Liver (tissue), 9 donors: Measurements from ENCODE around the gene KLF13. TPM values are rescaled to one million over a fixed set of nuclear protein-coding genes. Genes with fewer than 3 reads are reported as not detected.
A peak's percentile ranks its signal among the peaks of the same experiment; 100 is the strongest.

Experiments used
- DNase-seq: peaks from one replicate; pipeline ENCODE4 v3.0.0-alpha.2; 2017; ENCODE audit warnings: low spot score
- H3K27ac ChIP-seq, 2 donors: one replicate each; pipeline ENCODE4 v1.7.0; 2013; ENCODE audit warnings: inconsistent platforms in 2 of 2, low read length in 2 of 2, control low read depth in 1 of 2, low read depth in 1 of 2, mild to moderate bottlenecking in 1 of 2
- H3K27me3 ChIP-seq, 4 donors: one replicate each; pipeline versions ENCODE4 v1.6.1 to v1.7.0; 2013; ENCODE audit warnings: low read length in 3 of 4, inconsistent platforms in 1 of 4, mild to moderate bottlenecking in 1 of 4, moderate library complexity in 1 of 4; ENCODE audit not compliant: control insufficient read depth in 4 of 4, insufficient read depth in 4 of 4
- H3K36me3 ChIP-seq, 4 donors: one replicate each; pipeline versions ENCODE4 v1.6.1 to v1.7.0; 2013; ENCODE audit warnings: low read length in 3 of 4, mild to moderate bottlenecking in 3 of 4, low read depth in 1 of 4, moderate library complexity in 1 of 4; ENCODE audit not compliant: control insufficient read depth in 4 of 4, insufficient read depth in 3 of 4
- H3K4me1 ChIP-seq, 4 donors: one replicate each; pipeline versions ENCODE4 v1.6.1 to v1.7.0; 2013; ENCODE audit warnings: low read length in 3 of 4, mild to moderate bottlenecking in 3 of 4, moderate library complexity in 1 of 4; ENCODE audit not compliant: control insufficient read depth in 4 of 4, insufficient read depth in 4 of 4
- H3K4me3 ChIP-seq, 3 donors: one replicate each; pipeline versions ENCODE4 v1.6.1 to v1.7.0; 2013; ENCODE audit warnings: low read length in 3 of 3, control low read depth in 1 of 3, low read depth in 1 of 3, mild to moderate bottlenecking in 1 of 3
- H3K9ac ChIP-seq, 2 donors: one replicate each; pipeline ENCODE4 v1.7.0; 2013; ENCODE audit warnings: low read length in 2 of 2, mild to moderate bottlenecking in 2 of 2, moderate library complexity in 2 of 2, control low read depth in 1 of 2, low read depth in 1 of 2
- H3K9me3 ChIP-seq, 4 donors: one replicate each; pipeline versions ENCODE4 v1.6.1 to v1.7.0; 2013; ENCODE audit warnings: low read length in 3 of 4; ENCODE audit not compliant: control insufficient read depth in 4 of 4
- ATF3 ChIP-seq: IDR thresholded peaks from 2 replicates; pipeline ENCODE4 v1.6.1; 2016; ENCODE audit warnings: antibody characterized with exemption
- FOXA1 ChIP-seq: IDR thresholded peaks from 2 replicates; pipeline ENCODE4 v1.6.1; 2016; ENCODE audit warnings: antibody characterized with exemption
- FOXA2 ChIP-seq: IDR thresholded peaks from 2 replicates; pipeline ENCODE4 v1.6.1; 2016; ENCODE audit warnings: antibody characterized with exemption
- GABPA ChIP-seq, 2 donors: IDR thresholded peaks in 1 of 2; conservative IDR thresholded peaks in 1 of 2; 2 replicates each; pipeline ENCODE4 v1.6.1; 2016; ENCODE audit warnings: antibody characterized with exemption in 2 of 2, mild to moderate bottlenecking in 1 of 2, moderate library complexity in 1 of 2
- HNF4A ChIP-seq, 2 donors: conservative IDR thresholded peaks; 2 replicates each; pipeline ENCODE4 v1.6.1; 2016; ENCODE audit warnings: antibody characterized with exemption in 2 of 2, mild to moderate bottlenecking in 2 of 2
- HNF4G ChIP-seq: IDR thresholded peaks from 2 replicates; pipeline ENCODE4 v1.6.1; 2016; ENCODE audit warnings: antibody characterized with exemption
- JUND ChIP-seq, 2 donors: IDR thresholded peaks; 2 replicates each; pipeline ENCODE4 v1.6.1; 2016; ENCODE audit warnings: antibody characterized with exemption in 2 of 2
- NR2F2 ChIP-seq: IDR thresholded peaks from 2 replicates; pipeline ENCODE4 v1.6.1; 2016; ENCODE audit warnings: antibody characterized with exemption
- RAD21 ChIP-seq, 2 donors: IDR thresholded peaks; 2 replicates each; pipeline ENCODE4 v1.6.1; 2016; ENCODE audit warnings: antibody characterized with exemption in 2 of 2, mild to moderate bottlenecking in 2 of 2
- REST ChIP-seq: IDR thresholded peaks from 2 replicates; pipeline ENCODE4 v1.6.1; 2016; ENCODE audit warnings: antibody characterized with exemption, mild to moderate bottlenecking
- SP1 ChIP-seq: IDR thresholded peaks from 2 replicates; pipeline ENCODE4 v1.6.1; 2018; ENCODE audit warnings: antibody characterized with exemption, mild to moderate bottlenecking
- TAF1 ChIP-seq: conservative IDR thresholded peaks from 2 replicates; pipeline ENCODE4 v1.6.1; 2016; ENCODE audit warnings: antibody characterized with exemption, mild to moderate bottlenecking
- YY1 ChIP-seq: IDR thresholded peaks from 2 replicates; pipeline ENCODE4 v1.6.1; 2016; ENCODE audit warnings: antibody characterized with exemption, mild to moderate bottlenecking
- WGBS: extraction: QIAGEN DNeasy Blood & Tissue Kit; methylation state at CpG from one replicate; pipeline ENCODE4 v1.1.7; 2013; 5-methylcytosine and 5-hydroxymethylcytosine counted together
- polyA plus RNA-seq, 2 donors: library from polyadenylated mRNA; stranded (reverse) in 1 of 2; unstranded in 1 of 2; fragments of 200-250 nt in 1 of 2; fragments of >200 nt in 1 of 2; fragmentation: Nextera tagmentation in 1 of 2; extraction: Ambion mirVana in 1 of 2; gene quantifications; one replicate each; pipeline versions ENCODE4 v1.2.1 to v1.2.3, GENCODE V29; 2013 to 2015
- total RNA-seq, 2 donors: library from RNA; depleted of rRNA; stranded (reverse); fragments of >200 nt; gene quantifications; one replicate each; pipeline ENCODE4 v1.2.3, GENCODE V29; 2014
- TF ChIP-seq, protein P1 (sequence below): IDR thresholded peaks from 2 replicates; pipeline ENCODE4 v1.6.1; 2016; ENCODE audit warnings: antibody characterized with exemption
- TF ChIP-seq, protein P2 (sequence below): IDR thresholded peaks from 2 replicates; pipeline ENCODE4 v1.6.1; 2016; ENCODE audit warnings: antibody characterized with exemption
- TF ChIP-seq, protein P3 (sequence below): fragments of 150-350 bp; IDR thresholded peaks from 2 replicates; pipeline ENCODE4 v1.5.1; 2017; ENCODE audit warnings: improper control_type of control experiment, low read depth, low read length; ENCODE audit not compliant: missing input control
- donor health status: healthy.
- donor health status: healthy.
- donor health status: healthy.
- donor health status: healthy.
- donor health status: healthy.

Gene KLF13
- total and polyA plus RNA-seq, 4 donors, result 17.4 to 77.1 (median 57.5) TPM

DNA sequence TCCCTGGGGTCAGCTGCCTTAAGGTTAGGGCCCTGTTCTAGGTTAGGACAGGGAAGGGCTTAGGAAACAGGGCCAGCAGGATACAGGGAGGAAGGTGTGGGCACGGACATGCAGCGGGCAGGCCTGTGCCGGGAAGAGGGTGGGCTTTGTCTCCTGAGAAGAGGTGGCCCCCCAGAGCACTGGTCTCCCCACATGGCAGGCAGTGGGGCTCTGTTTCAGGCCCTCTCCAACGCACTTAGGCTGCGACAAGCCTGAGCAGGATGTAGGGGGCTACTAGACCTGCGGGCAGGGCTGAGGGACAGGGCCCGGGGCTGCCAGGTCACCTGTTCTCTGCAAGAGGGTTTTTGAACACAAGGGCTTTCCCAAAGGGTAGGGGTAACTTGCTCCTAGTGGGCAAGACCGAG lies 33.5 kb downstream of the KLF13 start (continued):
- no peak for TF ChIP-seq REST
- no peak for TF ChIP-seq FOXA2

DNA sequence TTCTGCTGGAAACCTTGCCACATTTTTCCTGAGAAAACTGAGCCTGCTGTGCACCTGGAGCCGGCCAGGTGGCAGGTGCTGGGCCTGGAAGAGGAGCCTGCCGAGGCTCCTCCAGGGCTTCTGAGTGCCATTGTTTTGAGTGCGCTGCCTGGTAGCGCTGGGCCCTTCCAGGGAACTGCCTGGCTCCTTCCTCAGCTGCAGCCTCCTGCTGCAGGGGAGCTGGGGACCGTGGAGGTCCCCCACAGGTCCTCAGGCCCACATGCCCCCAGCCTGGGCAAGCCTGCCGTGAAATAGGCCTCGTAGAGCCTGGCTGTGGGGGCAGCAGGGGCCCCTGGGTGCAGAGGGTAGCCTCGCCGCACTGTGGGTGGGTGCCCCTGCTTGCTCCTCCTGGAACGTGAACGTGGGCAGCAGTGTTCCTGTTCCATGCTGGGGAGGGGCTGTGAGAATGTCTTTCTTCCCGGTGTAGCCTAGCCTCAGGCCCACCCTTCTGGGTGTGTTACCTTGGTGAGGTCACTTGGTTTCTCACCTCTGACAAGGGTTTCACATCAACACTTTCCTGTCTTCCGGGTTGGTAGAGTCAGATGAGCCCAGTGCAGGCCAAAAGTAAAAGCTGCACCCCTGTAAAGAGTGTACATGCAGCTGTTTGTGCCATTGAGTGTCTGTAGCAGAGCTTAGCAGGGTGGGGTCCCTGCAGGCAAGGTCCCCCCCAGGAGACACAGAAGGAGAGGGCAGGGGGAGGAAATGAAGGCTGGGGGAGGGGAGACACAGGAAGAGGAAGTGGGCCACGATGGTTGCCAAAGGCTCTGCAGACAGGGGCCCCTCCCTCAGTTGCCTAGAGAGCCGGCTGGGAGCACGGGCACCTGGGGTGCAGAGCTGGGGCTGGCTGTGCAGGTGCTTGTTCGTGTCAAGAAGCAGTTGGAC lies 34.5 kb downstream of the KLF13 start:
- Histone ChIP-seq H3K4me3 (no peak overlapping the region), H3K36me3 (no peaks in the 10 kb centered on the region), H3K9ac (peak overlapping the region in 1 of 2 donors; percentile 23), H3K4me1 (peaks cover 32 to 78% (median 63%) of the 10 kb centered on the region in 4 donors), H3K9me3 (no peaks in the 10 kb centered on the region), H3K27me3 (no peaks in the 10 kb centered on the region), H3K27ac (peak overlapping the region; percentile 57)
- TF ChIP-seq JUND (IDR thresholded peaks at IDR 0.05), result no peak
- peak in 1 of 2 donors; percentile 8 for TF ChIP-seq RAD21 (IDR thresholded peaks at IDR 0.05)
- WGBS, result 70% methylated on average over 17 of the region's 17 CpGs
- DNase-seq, result no peak

DNA sequence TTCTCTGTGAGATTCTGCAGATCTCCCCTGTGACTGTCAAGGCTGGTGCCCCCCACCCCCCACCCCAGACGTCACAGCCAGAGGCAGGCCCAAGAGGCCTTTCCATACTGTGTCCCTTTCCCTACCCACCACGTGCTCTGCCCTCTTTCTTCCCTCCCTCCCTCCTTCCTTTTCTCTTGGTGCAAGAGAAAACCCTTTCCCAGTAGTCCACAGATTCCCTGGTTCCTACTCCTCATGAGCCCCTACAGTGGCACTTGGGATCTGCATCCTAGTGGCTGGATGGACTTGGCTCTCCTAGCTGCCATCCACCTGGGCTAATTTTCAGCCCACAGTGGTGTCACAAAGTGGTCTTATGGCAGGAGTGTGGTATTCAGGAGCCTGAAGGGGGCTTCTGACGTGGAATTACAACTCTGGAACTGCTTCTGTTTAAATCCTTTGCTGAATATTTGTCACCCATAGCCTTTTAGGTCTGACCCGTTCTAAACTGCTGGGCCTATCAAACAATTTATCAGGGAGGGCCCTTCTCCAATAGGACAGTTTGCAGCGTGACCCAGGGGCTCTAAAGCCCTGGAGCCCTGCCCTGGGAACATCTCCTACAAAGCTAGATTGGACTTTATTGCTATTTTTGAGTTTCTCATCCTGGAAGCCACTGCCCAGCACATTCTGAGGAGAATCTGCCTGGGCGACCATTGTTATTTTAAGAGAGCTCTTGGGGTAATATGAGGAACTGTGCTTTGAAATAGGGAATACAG lies 35.3 kb downstream of the KLF13 start:
- H3K4me1 ChIP-seq, result peaks cover 37 to 86% (median 70%) of the 10 kb centered on the region in 4 donors
- no peak for DNase-seq
- no peaks in the 10 kb centered on the region for H3K36me3 ChIP-seq
- peak overlapping the region; percentile 57 for H3K27ac ChIP-seq
- no peak overlapping the region for H3K9ac ChIP-seq
- H3K4me3 ChIP-seq, result no peak overlapping the region
- no peaks in the 10 kb centered on the region for H3K9me3 ChIP-seq
- WGBS, result 65% methylated on average over 6 of the region's 6 CpGs
- H3K27me3 ChIP-seq, result no peaks in the 10 kb centered on the region
- TF ChIP-seq REST, result no peak
- TF ChIP-seq GABPA (IDR thresholded peaks at IDR 0.05 in 1 of 2, conservative IDR thresholded peaks at IDR 0.05 in 1 of 2), result no peak
- no peak for TF ChIP-seq RAD21 (IDR thresholded peaks at IDR 0.05)
- TF ChIP-seq ATF3, result no peak
- no peak for TF ChIP-seq SP1
- TF ChIP-seq NR2F2, result no peak
- TF ChIP-seq TAF1, result no peak
- TF ChIP-seq YY1, result no peak
- TF ChIP-seq, protein P1, sequence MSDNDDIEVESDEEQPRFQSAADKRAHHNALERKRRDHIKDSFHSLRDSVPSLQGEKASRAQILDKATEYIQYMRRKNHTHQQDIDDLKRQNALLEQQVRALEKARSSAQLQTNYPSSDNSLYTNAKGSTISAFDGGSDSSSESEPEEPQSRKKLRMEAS, result no peak
- no peak for TF ChIP-seq JUND (IDR thresholded peaks at IDR 0.05)
- TF ChIP-seq, protein P2, sequence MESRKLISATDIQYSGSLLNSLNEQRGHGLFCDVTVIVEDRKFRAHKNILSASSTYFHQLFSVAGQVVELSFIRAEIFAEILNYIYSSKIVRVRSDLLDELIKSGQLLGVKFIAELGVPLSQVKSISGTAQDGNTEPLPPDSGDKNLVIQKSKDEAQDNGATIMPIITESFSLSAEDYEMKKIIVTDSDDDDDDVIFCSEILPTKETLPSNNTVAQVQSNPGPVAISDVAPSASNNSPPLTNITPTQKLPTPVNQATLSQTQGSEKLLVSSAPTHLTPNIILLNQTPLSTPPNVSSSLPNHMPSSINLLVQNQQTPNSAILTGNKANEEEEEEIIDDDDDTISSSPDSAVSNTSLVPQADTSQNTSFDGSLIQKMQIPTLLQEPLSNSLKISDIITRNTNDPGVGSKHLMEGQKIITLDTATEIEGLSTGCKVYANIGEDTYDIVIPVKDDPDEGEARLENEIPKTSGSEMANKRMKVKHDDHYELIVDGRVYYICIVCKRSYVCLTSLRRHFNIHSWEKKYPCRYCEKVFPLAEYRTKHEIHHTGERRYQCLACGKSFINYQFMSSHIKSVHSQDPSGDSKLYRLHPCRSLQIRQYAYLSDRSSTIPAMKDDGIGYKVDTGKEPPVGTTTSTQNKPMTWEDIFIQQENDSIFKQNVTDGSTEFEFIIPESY, result no peak
- no peak for TF ChIP-seq HNF4G
- no peak for TF ChIP-seq FOXA1
- TF ChIP-seq HNF4A (conservative IDR thresholded peaks at IDR 0.05), result no peak
- TF ChIP-seq, protein P3, sequence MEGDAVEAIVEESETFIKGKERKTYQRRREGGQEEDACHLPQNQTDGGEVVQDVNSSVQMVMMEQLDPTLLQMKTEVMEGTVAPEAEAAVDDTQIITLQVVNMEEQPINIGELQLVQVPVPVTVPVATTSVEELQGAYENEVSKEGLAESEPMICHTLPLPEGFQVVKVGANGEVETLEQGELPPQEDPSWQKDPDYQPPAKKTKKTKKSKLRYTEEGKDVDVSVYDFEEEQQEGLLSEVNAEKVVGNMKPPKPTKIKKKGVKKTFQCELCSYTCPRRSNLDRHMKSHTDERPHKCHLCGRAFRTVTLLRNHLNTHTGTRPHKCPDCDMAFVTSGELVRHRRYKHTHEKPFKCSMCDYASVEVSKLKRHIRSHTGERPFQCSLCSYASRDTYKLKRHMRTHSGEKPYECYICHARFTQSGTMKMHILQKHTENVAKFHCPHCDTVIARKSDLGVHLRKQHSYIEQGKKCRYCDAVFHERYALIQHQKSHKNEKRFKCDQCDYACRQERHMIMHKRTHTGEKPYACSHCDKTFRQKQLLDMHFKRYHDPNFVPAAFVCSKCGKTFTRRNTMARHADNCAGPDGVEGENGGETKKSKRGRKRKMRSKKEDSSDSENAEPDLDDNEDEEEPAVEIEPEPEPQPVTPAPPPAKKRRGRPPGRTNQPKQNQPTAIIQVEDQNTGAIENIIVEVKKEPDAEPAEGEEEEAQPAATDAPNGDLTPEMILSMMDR, result no peak
